KMS-11 (cell line): ENCODE data around the gene TCF4.

Experiments
- H2AFZ ChIP-seq: fragments of 200-600 bp; sonication (generic); 2 replicates; pipeline ENCODE4 v1.6.1; 2016; ENCODE audit warnings: antibody characterized with exemption, mixed run types, low read depth
- H3K27ac ChIP-seq: fragments of 200-600 bp; sonication (generic); 2 replicates; pipeline ENCODE4 v1.6.1; 2016; ENCODE audit warnings: mild to moderate bottlenecking, mixed run types
- H3K27me3 ChIP-seq: fragments of 200-600 bp; sonication (generic); 2 replicates; pipeline ENCODE4 v1.6.1; 2017; ENCODE audit warnings: mild to moderate bottlenecking, low read depth, mixed run types, moderate library complexity; ENCODE audit not compliant: insufficient read depth
- H3K36me3 ChIP-seq: fragments of 200-600 bp; sonication (generic); 2 replicates; pipeline ENCODE4 v1.6.1; 2017; ENCODE audit warnings: mild to moderate bottlenecking, mixed run types; ENCODE audit not compliant: insufficient read depth
- H3K4me1 ChIP-seq: fragments of 200-600 bp; sonication (generic); 2 replicates; pipeline ENCODE4 v1.6.1; 2016; ENCODE audit warnings: mild to moderate bottlenecking, low read depth, mixed run types; ENCODE audit not compliant: poor library complexity, severe bottlenecking
- H3K4me2 ChIP-seq: fragments of 200-600 bp; sonication (generic); 2 replicates; pipeline ENCODE4 v1.7.0; 2016; ENCODE audit warnings: mild to moderate bottlenecking, mixed run types
- H3K4me3 ChIP-seq: fragments of 200-600 bp; sonication (generic); IDR thresholded peaks from 2 replicates; pipeline ENCODE4 v1.6.1; 2017; ENCODE audit warnings: low read depth, low read length, mixed read lengths; ENCODE audit not compliant: insufficient read depth
- H3K79me2 ChIP-seq: fragments of 200-600 bp; sonication (generic); 2 replicates; pipeline ENCODE4 v1.6.1; 2016; ENCODE audit warnings: low read depth, mixed run types; ENCODE audit not compliant: insufficient read depth
- H3K9ac ChIP-seq: fragments of 200-600 bp; sonication (generic); 2 replicates; pipeline ENCODE4 v1.6.1; 2016; ENCODE audit warnings: mild to moderate bottlenecking, mixed run types
- H4K20me1 ChIP-seq: fragments of 200-600 bp; sonication (generic); 2 replicates; pipeline ENCODE4 v1.6.1; 2016; ENCODE audit warnings: mild to moderate bottlenecking, mixed run types; ENCODE audit not compliant: insufficient read depth
- CTCF ChIP-seq: fragments of 200-600 bp; sonication (generic); conservative IDR thresholded peaks from 2 replicates; pipeline ENCODE4 v1.6.1; 2017; ENCODE audit warnings: low read depth, mild to moderate bottlenecking, antibody characterized with exemption, low read length, moderate library complexity, mixed read lengths

TCF4 gene

DNA sequence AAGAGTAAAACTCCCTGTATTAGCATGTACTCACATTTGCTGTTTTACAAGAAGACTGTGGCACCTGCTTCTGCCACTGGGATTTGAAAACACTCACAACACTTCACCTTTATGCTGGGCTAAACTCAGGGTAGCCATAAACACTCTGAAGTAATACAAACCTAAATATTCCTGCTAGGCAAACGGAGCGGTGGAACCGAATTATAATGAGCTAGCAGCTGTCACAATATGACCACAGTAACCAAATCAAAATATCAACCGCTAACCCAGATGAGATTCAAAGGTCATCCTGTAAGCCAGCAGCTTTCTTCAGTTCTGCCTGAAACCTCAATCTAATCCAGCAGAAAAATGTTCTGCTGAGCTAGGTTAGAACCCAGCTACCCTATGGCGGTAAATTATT, 132.1 kb downstream of the TCF4 start:
- H3K27me3 ChIP-seq, result no peaks in the 10 kb centered on the region
- peaks cover 3% of the 10 kb centered on the region for H3K4me1 ChIP-seq
- H3K4me2 ChIP-seq, result no peak overlapping the region
- 0 out of 2 replicates have a peak, but pooled peaks cover 3% of the 10 kb centered on the region for H4K20me1 ChIP-seq
- no peak overlapping the region for H3K9ac ChIP-seq
- no peak overlapping the region for H2AFZ ChIP-seq
- no peak overlapping the region for H3K27ac ChIP-seq
- no peak overlapping the region for H3K4me3 ChIP-seq
- no peaks in the 10 kb centered on the region; the same call in 1 of the 2 replicates for H3K36me3 ChIP-seq
- no peak for TF ChIP-seq CTCF
- H3K79me2 ChIP-seq, result peaks cover 5% of the 10 kb centered on the region; the same call in 1 of the 2 replicates

- Histone ChIP-seq H3K79me2 (peaks cover 11% of the 10 kb centered on the region; the same call in 1 of the 2 replicates), H3K4me3 (no peak overlapping the region), H3K27me3 (no peaks in the 10 kb centered on the region), H2AFZ (no peak overlapping the region), H3K4me1 (peaks cover 6% of the 10 kb centered on the region), H3K36me3 (no peaks in the 10 kb centered on the region), H4K20me1 (no peaks in the 10 kb centered on the region), H3K4me2 (no peak overlapping the region), H3K9ac (no peak overlapping the region), H3K27ac (no peak overlapping the region)
- no peak for TF ChIP-seq CTCF
Measured at GRCh38 chr18:55453186-55453585, 134.8 kb downstream of the TCF4 start.

DNA sequence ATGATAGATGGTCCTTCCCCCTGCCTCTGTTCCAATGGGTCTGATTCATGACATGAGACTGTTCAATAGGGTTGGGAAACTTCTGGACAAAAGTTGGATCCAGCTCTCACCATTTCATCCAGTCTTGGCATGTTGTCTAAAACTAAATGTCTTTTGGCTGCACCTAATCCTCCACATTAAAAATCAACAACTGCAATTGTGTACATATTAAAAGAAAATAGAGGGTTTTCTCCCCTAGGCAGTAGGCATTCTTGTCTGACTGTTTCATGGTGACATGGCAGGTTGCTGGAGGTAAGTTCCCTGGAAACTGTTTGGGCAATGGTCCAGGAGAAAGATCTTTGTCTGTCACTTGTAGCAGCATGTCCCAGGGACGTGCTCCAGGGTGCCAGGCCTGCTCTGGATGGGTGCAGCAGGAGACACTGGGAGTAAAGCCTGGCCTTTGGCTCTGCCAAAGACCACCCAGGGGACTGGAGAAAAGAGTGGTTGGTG, 135.8 kb downstream of the TCF4 start:
- peaks cover 11% of the 10 kb centered on the region; the same call in 1 of the 2 replicates for H3K79me2 ChIP-seq
- H3K4me2 ChIP-seq, result no peak overlapping the region
- no peaks in the 10 kb centered on the region for H4K20me1 ChIP-seq
- H3K27ac ChIP-seq, result no peak overlapping the region
- H3K27me3 ChIP-seq, result no peaks in the 10 kb centered on the region
- TF ChIP-seq CTCF, result no peak
- peaks cover 6% of the 10 kb centered on the region for H3K4me1 ChIP-seq
- H3K36me3 ChIP-seq, result no peaks in the 10 kb centered on the region
- no peak overlapping the region for H3K9ac ChIP-seq
- no peak overlapping the region for H2AFZ ChIP-seq
- no peak overlapping the region for H3K4me3 ChIP-seq

DNA sequence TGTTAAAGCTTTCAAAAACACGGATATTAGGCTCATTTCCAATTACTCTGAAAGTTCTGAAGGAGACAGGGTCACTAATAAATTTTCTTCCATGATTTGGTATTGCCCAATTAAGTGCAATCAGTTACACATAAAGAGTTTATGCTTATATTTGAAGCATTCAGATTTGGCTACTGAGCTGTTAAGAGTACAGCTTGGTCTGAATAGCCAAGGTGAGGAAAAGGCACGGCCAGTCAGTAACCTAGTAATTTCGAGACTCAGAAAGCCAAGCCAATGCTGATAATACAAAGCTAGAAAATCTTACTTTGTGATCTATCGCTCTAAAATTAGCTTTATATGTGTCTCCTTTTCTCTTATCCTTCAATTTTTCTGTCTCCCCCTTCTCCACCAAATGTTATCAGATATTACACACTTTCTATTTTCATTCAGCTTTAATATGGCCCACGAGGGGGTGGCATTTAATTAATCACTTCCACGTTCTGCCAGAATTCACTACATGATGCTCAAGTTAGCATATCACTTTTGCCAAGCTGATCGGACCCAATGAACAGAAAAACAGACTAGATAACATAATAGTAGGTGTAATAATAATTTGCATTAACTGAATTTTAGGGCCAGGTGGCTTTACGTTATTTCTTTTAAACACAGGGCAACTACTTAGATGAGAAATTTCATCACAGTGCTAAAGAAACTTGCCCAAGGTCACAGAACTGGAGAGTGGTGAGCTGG, 138.4 kb downstream of the TCF4 start:
- Histone ChIP-seq H3K79me2 (0 out of 2 replicates have a peak, but pooled peaks cover 6% of the 10 kb centered on the region), H3K27ac (no peak overlapping the region), H2AFZ (no peak overlapping the region), H3K27me3 (no peaks in the 10 kb centered on the region), H3K4me2 (no peak overlapping the region), H3K4me3 (no peak overlapping the region), H3K4me1 (peaks cover 6% of the 10 kb centered on the region), H3K9ac (no peak overlapping the region), H4K20me1 (no peaks in the 10 kb centered on the region), H3K36me3 (no peaks in the 10 kb centered on the region)
- no peak for TF ChIP-seq CTCF
